Measurements from ENCODE around the gene SATB1.

SATB1 gene

DNA sequence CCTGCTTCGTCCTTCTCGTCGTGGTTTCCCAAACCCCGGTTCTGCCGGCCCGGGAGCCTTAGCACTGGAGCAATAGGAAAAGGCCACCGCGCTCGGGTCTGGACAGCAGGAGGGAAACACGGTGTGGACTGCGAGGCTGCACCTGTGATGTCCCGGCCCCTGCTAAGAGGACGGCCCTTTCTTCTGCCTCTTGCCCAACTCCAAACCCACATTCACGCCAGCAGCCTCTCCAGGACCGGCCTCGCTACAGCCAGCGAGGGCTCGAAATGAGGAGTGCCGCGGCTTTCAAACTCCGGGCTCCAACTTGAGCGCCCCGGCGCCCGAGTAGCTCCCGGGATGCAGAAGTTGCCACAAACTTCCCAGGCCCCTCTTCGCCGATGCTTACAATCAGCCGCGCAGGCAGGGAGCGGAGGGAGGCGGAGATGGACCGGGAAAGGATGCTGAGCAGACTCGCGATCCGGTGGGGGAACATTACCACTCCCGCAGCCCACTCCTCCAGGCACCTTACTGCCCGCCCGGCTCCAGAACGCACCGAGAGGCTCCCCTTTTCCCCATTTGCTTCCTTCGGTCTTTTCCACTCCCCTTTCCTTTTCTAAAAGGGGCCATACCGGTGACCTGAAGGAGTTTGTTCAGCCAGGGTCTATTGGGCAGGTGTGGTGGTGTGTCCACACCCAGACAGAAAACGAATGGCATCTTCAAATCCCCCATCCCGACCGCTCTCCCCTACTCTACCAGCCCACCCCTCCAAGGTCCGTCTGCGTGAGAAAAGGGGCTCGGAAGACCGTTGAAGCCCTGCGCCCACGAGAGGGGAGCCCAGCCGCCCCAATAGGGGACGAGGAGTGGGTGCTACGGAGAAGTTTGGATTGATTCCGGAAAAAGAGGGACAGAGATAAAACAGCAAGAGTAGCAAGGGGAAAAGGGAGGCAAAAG, 18.8 kb upstream of the SATB1 start:
- TF ChIP-seq, protein P1, sequence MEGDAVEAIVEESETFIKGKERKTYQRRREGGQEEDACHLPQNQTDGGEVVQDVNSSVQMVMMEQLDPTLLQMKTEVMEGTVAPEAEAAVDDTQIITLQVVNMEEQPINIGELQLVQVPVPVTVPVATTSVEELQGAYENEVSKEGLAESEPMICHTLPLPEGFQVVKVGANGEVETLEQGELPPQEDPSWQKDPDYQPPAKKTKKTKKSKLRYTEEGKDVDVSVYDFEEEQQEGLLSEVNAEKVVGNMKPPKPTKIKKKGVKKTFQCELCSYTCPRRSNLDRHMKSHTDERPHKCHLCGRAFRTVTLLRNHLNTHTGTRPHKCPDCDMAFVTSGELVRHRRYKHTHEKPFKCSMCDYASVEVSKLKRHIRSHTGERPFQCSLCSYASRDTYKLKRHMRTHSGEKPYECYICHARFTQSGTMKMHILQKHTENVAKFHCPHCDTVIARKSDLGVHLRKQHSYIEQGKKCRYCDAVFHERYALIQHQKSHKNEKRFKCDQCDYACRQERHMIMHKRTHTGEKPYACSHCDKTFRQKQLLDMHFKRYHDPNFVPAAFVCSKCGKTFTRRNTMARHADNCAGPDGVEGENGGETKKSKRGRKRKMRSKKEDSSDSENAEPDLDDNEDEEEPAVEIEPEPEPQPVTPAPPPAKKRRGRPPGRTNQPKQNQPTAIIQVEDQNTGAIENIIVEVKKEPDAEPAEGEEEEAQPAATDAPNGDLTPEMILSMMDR (IDR thresholded peaks at IDR 0.05; ENCODE audit: low read length): no peak
- TF ChIP-seq EZH2phosphoT487 (IDR thresholded peaks at IDR 0.05; ENCODE audit: low read length) (no peak), EZH2 (optimal IDR thresholded peaks at IDR 0.05; ENCODE audit: low read depth, low read length) (no peak)
- H3K4me1 ChIP-seq (ENCODE audit: low read length): no peaks in the 10 kb centered on the region; the same call in 1 of the 2 replicates

GRCh38 chr3:18442756-18443664, 17.9 kb upstream of the SATB1 start:
- no peak overlapping the region for H3K9ac ChIP-seq (ENCODE audit: low read length)
- no peaks in the 10 kb centered on the region for H3K79me2 ChIP-seq (ENCODE audit: low read length)
- H3K4me3 ChIP-seq (ENCODE audit: low read length): no peak overlapping the region
- no peaks in the 10 kb centered on the region for H3K36me3 ChIP-seq (replicated peaks; ENCODE audit: insufficient read depth, low read length)
- H3K4me2 ChIP-seq (ENCODE audit: low read depth, low read length): no peak overlapping the region
- H3K27ac ChIP-seq (ENCODE audit: low read length): no peak overlapping the region
- peaks cover 26% of the 10 kb centered on the region for H3K27me3 ChIP-seq (replicated peaks; ENCODE audit: insufficient read depth, low read length)
- no peaks in the 10 kb centered on the region for H4K20me1 ChIP-seq (ENCODE audit: insufficient read depth, low read length)
- DNase-seq: no peak
- H3K9me3 ChIP-seq (replicated peaks; ENCODE audit: insufficient read depth, low read length): no peaks in the 10 kb centered on the region
- no peaks in the 10 kb centered on the region for H3F3A ChIP-seq (ENCODE audit: insufficient read depth, low read length)
- no peaks in the 10 kb centered on the region for H3K9me2 ChIP-seq (replicated peaks; ENCODE audit: insufficient read depth, low read length)
- TF ChIP-seq EZH2phosphoT487 (IDR thresholded peaks at IDR 0.05; ENCODE audit: low read length) (no peak), EZH2 (optimal IDR thresholded peaks at IDR 0.05; ENCODE audit: low read depth, low read length) (no peak)
- TF ChIP-seq, protein P1 (IDR thresholded peaks at IDR 0.05; ENCODE audit: low read length): no peak
- H2AFZ ChIP-seq (ENCODE audit: low read length): no peak overlapping the region
- no peaks in the 10 kb centered on the region; the same call in 1 of the 2 replicates for H3K4me1 ChIP-seq (ENCODE audit: low read length)

More for the DNA sequence above, 18.8 kb upstream of the SATB1 start:
- Histone ChIP-seq H3K36me3 (replicated peaks; ENCODE audit: insufficient read depth, low read length) (no peaks in the 10 kb centered on the region), H3K4me3 (ENCODE audit: low read length) (peak overlapping the region; percentile 67), H3K79me2 (ENCODE audit: low read length) (no peaks in the 10 kb centered on the region), H2AFZ (ENCODE audit: low read length) (peak overlapping the region; percentile 89), H3K27ac (ENCODE audit: low read length) (no peak overlapping the region), H3K27me3 (replicated peaks; ENCODE audit: insufficient read depth, low read length) (peaks cover 26% of the 10 kb centered on the region), H3K9me3 (replicated peaks; ENCODE audit: insufficient read depth, low read length) (no peaks in the 10 kb centered on the region), H3K9me2 (replicated peaks; ENCODE audit: insufficient read depth, low read length) (no peaks in the 10 kb centered on the region), H3F3A (ENCODE audit: insufficient read depth, low read length) (no peaks in the 10 kb centered on the region), H3K9ac (ENCODE audit: low read length) (peak overlapping the region; percentile 26; the same call in 1 of the 2 replicates), H4K20me1 (ENCODE audit: insufficient read depth, low read length) (no peaks in the 10 kb centered on the region), H3K4me2 (ENCODE audit: low read depth, low read length) (peak overlapping the region; percentile 99)
- no peak for DNase-seq

GRCh38 chr3:18441551-18441950, 16.4 kb upstream of the SATB1 start:
- DNase-seq: no peak
- no peaks in the 10 kb centered on the region for H3K36me3 ChIP-seq (replicated peaks; ENCODE audit: insufficient read depth, low read length)
- H3F3A ChIP-seq (ENCODE audit: insufficient read depth, low read length): no peaks in the 10 kb centered on the region
- H3K27me3 ChIP-seq (replicated peaks; ENCODE audit: insufficient read depth, low read length): peaks cover 23% of the 10 kb centered on the region
- H3K9me2 ChIP-seq (replicated peaks; ENCODE audit: insufficient read depth, low read length): no peaks in the 10 kb centered on the region
- no peaks in the 10 kb centered on the region for H3K9me3 ChIP-seq (replicated peaks; ENCODE audit: insufficient read depth, low read length)
- H3K27ac ChIP-seq (ENCODE audit: low read length): no peak overlapping the region
- no peak overlapping the region for H3K4me3 ChIP-seq (ENCODE audit: low read length)
- TF ChIP-seq EZH2phosphoT487 (IDR thresholded peaks at IDR 0.05; ENCODE audit: low read length) (no peak), EZH2 (optimal IDR thresholded peaks at IDR 0.05; ENCODE audit: low read depth, low read length) (no peak)
- TF ChIP-seq, protein P1 (IDR thresholded peaks at IDR 0.05; ENCODE audit: low read length): no peak
- H2AFZ ChIP-seq (ENCODE audit: low read length): no peak overlapping the region
- H3K4me1 ChIP-seq (ENCODE audit: low read length): no peaks in the 10 kb centered on the region; the same call in 1 of the 2 replicates
- no peaks in the 10 kb centered on the region for H4K20me1 ChIP-seq (ENCODE audit: insufficient read depth, low read length)
- no peak overlapping the region for H3K9ac ChIP-seq (ENCODE audit: low read length)
- H3K79me2 ChIP-seq (ENCODE audit: low read length): no peaks in the 10 kb centered on the region
- no peak overlapping the region for H3K4me2 ChIP-seq (ENCODE audit: low read depth, low read length)
